ENCODE measurements around the gene ITGA11.

Gene ITGA11

GRCh38 chr15:68440136-68440535, 8.2 kb upstream of the ITGA11 start:
- no peak for DNase-seq (ENCODE audit: insufficient read length, low spot score)
- no peak for TF ChIP-seq POLR2A (IDR thresholded peaks at IDR 0.05; ENCODE audit: low read depth, low read length)
- no peak for FAIRE-seq

GRCh38 chr15:68439506-68439905, 7.5 kb upstream of the ITGA11 start:
- no peak for TF ChIP-seq POLR2A (IDR thresholded peaks at IDR 0.05; ENCODE audit: low read depth, low read length)
- FAIRE-seq, result no peak
- DNase-seq (ENCODE audit: insufficient read length, low spot score), result no peak

- no peak for DNase-seq (ENCODE audit: insufficient read length, low spot score)
- no peak for TF ChIP-seq POLR2A (IDR thresholded peaks at IDR 0.05; ENCODE audit: low read depth, low read length)
- no peak for FAIRE-seq
Observed at GRCh38 chr15:68436680-68437079, 4.7 kb upstream of the ITGA11 start.

GRCh38 chr15:68435966-68436365, 4.0 kb upstream of the ITGA11 start:
- DNase-seq (ENCODE audit: insufficient read length, low spot score), result no peak
- FAIRE-seq, result no peak
- no peak for TF ChIP-seq POLR2A (IDR thresholded peaks at IDR 0.05; ENCODE audit: low read depth, low read length)

- TF ChIP-seq POLR2A (IDR thresholded peaks at IDR 0.05; ENCODE audit: low read depth, low read length), result no peak
- no peak for DNase-seq (ENCODE audit: insufficient read length, low spot score)
- FAIRE-seq, result no peak
Observed at GRCh38 chr15:68434021-68434420, 2.1 kb upstream of the ITGA11 start.

- TF ChIP-seq POLR2A (IDR thresholded peaks at IDR 0.05; ENCODE audit: low read depth, low read length), result no peak
- no peak for FAIRE-seq
- DNase-seq (ENCODE audit: insufficient read length, low spot score), result no peak
Observed at GRCh38 chr15:68433551-68433950, 1.6 kb upstream of the ITGA11 start.

- no peak for TF ChIP-seq POLR2A (IDR thresholded peaks at IDR 0.05; ENCODE audit: low read depth, low read length)
- no peak for DNase-seq (ENCODE audit: insufficient read length, low spot score)
- no peak for FAIRE-seq
Observed at GRCh38 chr15:68432441-68433064, 590 bp upstream of the ITGA11 start.

- TF ChIP-seq POLR2A (IDR thresholded peaks at IDR 0.05; ENCODE audit: low read depth, low read length), result no peak
- DNase-seq (ENCODE audit: insufficient read length, low spot score) (no peak), FAIRE-seq (no peak)
Observed at GRCh38 chr15:68431037-68431791, 749 bp downstream of the ITGA11 start.

- no peak for TF ChIP-seq POLR2A (IDR thresholded peaks at IDR 0.05; ENCODE audit: low read depth, low read length)
- DNase-seq (ENCODE audit: insufficient read length, low spot score) (no peak), FAIRE-seq (no peak)
Observed at GRCh38 chr15:68430471-68431036, 1.4 kb downstream of the ITGA11 start.

GRCh38 chr15:68429691-68430470, 2.1 kb downstream of the ITGA11 start:
- TF ChIP-seq POLR2A (IDR thresholded peaks at IDR 0.05; ENCODE audit: low read depth, low read length), result no peak
- FAIRE-seq (no peak), DNase-seq (ENCODE audit: insufficient read length, low spot score) (no peak)

GRCh38 chr15:68428431-68428940, 3.5 kb downstream of the ITGA11 start:
- FAIRE-seq, result no peak
- TF ChIP-seq POLR2A (IDR thresholded peaks at IDR 0.05; ENCODE audit: low read depth, low read length), result no peak
- DNase-seq (ENCODE audit: insufficient read length, low spot score), result no peak

GRCh38 chr15:68427963-68428362, 4.0 kb downstream of the ITGA11 start:
- TF ChIP-seq POLR2A (IDR thresholded peaks at IDR 0.05; ENCODE audit: low read depth, low read length), result no peak
- no peak for FAIRE-seq

GRCh38 chr15:68427366-68427765, 4.6 kb downstream of the ITGA11 start:
- TF ChIP-seq POLR2A (IDR thresholded peaks at IDR 0.05; ENCODE audit: low read depth, low read length), result no peak
- FAIRE-seq (no peak), DNase-seq (ENCODE audit: insufficient read length, low spot score) (no peak)

More at GRCh38 chr15:68427963-68428362, 4.0 kb downstream of the ITGA11 start:
- no peak for DNase-seq (ENCODE audit: insufficient read length, low spot score)

- FAIRE-seq, result no peak
- DNase-seq (ENCODE audit: insufficient read length, low spot score), result no peak
- TF ChIP-seq POLR2A (IDR thresholded peaks at IDR 0.05; ENCODE audit: low read depth, low read length), result no peak
Observed at GRCh38 chr15:68426116-68426515, 5.8 kb downstream of the ITGA11 start.

Measured in H54 (cell line).